ENCODE measurements around the gene C16orf96.

The C16orf96 gene

DNA sequence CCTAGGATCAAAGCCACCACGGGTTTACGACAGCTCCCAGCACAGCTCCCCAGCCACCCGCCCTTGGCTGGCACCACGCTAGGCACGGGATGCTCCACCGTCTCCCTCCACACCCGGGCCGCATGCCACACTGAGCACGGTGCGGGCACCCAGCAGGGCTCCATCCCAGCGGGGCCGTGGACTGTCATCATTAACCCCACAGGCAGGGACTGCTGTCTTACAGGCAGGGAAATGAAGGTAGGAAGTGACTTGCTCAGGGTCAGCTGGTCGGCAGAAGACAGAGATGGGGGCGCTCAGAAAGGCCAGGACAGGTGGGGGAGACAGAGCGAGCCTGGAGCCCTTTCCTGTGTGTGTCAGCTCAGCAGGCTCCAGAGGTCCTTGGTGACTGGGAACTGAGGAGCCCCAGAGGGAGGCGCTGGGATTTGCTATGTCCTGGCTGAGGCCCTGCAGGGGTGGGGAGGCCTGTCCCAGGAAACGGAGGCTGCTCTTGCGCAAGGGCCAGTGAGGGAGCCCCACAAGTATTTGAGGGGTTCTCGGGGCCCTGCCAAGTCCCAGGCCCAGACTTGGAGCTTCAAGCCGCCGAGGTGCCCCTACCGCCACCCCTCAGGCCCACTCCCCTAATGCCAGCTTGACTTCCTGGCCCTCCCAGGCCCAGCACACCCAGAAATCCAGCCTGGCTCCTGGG lies 55.3 kb downstream of the C16orf96 start:
- TF ChIP-seq PAX5 (IDR thresholded peaks at IDR 0.05; ENCODE audit: insufficient read depth, low read length, severe bottlenecking) = no peak
- no peak for TF ChIP-seq POLR2A (IDR thresholded peaks at IDR 0.05; ENCODE audit: low read depth, low read length)
- no peak for TF ChIP-seq SPI1 (IDR thresholded peaks at IDR 0.05; ENCODE audit: low read depth, low read length)
- no peak for TF ChIP-seq POU2F2 (IDR thresholded peaks at IDR 0.05; ENCODE audit: low read depth, low read length)
- no peak for TF ChIP-seq POLR2AphosphoS5 (IDR thresholded peaks at IDR 0.05; ENCODE audit: low read depth, low read length)
- no peak for TF ChIP-seq TAF1 (IDR thresholded peaks at IDR 0.05; ENCODE audit: low read depth, low read length)
- no peak for FAIRE-seq
- DNase-seq (ENCODE audit: insufficient read length, low spot score) = no peak

DNA sequence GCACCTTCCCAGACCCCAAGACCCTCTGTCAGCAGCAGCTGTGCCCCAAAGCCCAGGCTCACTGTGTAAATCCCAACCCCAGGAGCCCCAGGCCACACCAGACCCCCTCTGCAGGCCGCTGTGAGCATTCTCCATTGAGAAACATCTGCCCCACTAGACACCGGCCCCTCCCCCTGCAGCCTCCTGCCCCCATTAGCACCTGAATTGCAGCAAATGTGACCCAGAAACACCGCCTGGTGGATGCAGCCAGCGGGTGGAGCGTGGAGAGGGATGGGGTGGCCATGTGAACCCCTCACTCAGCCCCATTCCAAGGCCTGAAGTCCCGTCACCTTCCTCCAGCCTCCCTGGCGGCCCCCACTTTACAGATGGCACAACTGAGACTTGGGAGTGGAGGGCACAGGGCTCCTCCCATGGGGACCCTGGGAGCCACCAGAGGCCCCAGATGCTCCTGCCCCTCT lies 56.4 kb downstream of the C16orf96 start:
- DNase-seq (ENCODE audit: insufficient read length, low spot score) (peak; percentile 35), FAIRE-seq (no peak)
- TF ChIP-seq PAX5 (IDR thresholded peaks at IDR 0.05; ENCODE audit: insufficient read depth, low read length, severe bottlenecking) = no peak
- TF ChIP-seq POU2F2 (IDR thresholded peaks at IDR 0.05; ENCODE audit: low read depth, low read length) = no peak
- TF ChIP-seq POLR2AphosphoS5 (IDR thresholded peaks at IDR 0.05; ENCODE audit: low read depth, low read length) = no peak
- no peak for TF ChIP-seq POLR2A (IDR thresholded peaks at IDR 0.05; ENCODE audit: low read depth, low read length)
- no peak for TF ChIP-seq TAF1 (IDR thresholded peaks at IDR 0.05; ENCODE audit: low read depth, low read length)
- TF ChIP-seq SPI1 (IDR thresholded peaks at IDR 0.05; ENCODE audit: low read depth, low read length) = no peak

DNA sequence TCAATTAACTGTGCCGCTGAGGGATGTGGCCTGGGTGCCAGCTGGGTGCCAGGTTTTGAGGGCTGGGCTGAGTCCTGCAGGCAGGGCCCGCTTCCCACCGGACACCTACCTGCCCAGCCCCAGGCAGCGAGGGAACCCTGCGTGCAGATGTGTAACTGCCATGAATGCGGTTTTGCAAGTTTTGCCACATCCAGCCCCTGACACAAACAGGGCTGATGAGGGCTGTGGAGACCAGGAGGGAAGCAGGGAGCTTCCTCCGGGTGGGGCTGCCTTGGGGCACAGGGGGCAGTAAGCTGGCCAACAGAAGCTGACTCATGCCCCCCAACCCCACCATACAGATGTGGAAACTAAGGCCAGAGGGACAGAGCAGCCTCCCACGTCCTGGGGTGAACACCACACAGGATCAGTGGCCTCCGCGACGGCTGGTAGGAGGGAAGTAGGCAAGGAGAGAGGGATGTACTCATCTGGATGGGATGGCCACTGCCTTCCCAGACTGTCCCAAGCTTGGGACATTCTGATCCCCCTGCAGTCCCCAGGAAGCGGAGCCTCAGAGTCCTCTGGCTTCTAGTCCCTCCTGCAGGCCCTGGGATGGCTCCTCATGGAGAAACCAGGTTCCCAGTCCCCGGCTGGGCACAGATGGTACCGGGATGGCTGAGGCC lies 57.0 kb downstream of the C16orf96 start:
- TF ChIP-seq POLR2AphosphoS5 (IDR thresholded peaks at IDR 0.05; ENCODE audit: low read depth, low read length) = no peak
- FAIRE-seq (no peak), DNase-seq (ENCODE audit: insufficient read length, low spot score) (no peak)

DNA sequence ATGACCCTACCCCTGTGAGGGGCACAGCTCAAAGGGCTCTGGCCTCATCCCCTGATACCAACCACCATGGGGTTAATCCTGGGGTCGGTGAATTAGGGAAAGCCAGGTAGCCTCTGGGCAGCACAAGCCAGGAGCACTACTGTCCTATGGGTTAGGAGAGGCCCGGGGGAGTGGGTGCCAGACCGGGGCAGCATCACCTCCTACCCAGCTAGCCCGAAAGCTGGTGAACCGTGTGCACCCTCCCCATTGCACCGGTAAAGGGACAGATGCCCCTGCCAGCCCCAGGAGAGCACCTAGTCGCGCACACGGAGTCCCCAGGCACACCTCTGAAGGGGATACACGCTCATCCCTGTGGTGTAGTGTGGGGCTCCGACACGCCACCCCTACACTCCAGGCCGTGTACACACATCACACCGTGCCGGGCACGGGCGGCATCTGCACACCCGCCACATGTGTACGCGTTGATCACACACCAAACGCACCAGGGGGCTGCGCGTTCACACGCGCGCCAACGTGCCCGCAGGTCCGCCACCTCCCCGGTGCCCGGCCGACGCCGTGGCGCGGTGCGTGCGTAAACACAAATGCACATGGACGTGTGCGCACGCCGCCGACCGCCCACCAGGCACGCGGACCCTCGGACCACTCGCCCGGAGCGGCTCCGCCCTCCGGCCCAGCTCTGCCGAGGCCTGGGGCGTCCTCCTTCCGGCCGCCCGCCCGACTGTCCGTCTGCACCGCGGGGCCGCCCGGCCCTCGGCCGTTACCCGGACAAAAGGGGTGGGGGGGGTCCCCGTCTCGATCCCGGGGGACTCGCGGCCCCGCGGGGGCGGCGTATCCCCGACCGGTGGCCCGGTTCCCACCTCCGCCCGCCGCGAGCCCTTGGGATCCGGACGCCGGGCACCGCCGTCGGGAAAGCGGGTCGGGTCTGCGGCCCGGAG lies 57.8 kb downstream of the C16orf96 start:
- TF ChIP-seq TAF1 (IDR thresholded peaks at IDR 0.05; ENCODE audit: low read depth, low read length) (no peak; the same call in 1 of the 2 replicates), POLR2AphosphoS5 (IDR thresholded peaks at IDR 0.05; ENCODE audit: low read depth, low read length) (no peak), POLR2A (IDR thresholded peaks at IDR 0.05; ENCODE audit: low read depth, low read length) (no peak; the same call in 1 of the 2 replicates), POU2F2 (IDR thresholded peaks at IDR 0.05; ENCODE audit: low read depth, low read length) (no peak)
- DNase-seq (ENCODE audit: insufficient read length, low spot score) = peak; percentile 62
- peak; percentile 98 for FAIRE-seq

DNA sequence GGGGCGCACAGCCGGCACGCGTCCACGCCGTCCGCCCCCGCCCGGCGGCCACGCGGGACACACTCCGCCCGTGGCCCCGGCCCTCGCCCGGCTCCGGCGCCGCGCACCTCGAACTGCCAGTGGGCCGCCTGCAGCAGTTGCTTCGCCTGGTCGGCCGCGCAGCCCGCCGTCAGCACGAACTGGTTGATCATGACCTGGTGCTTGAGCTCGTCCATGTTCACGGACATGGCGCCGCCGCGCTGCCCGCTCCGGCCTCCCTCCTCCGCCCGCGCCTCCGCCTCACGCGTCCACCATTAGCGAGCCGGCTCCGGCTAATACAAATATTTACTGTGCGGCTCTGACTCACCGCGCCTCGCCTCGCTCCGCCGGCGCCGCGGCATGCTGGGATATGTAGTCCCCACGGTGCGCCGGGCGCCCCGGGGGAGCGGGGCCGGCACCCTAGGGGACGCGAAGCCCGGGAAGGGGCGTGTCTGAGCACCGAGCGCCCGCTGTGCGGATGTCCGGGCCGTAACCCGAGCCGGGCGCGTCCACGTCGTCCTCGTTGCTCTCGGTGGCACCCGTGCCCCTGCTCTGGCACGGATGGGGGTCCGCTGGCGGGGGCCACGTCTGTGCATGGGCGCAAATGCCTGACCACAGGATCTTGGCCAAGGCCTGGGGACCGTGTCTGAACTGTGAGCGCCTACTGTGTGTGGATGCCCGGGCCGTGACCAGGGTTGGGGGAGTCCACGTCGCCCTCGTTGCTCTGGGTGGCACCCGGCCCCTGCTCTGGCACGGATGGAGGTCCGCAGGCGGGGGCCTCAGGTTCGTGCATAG lies 58.6 kb downstream of the C16orf96 start, which contains the start of gene UBALD1:
UBALD1 (minus strand) TSS at position 318 of the 813 bp plus-strand sequence; CDS start at position 227, 91 bp downstream.
- FAIRE-seq (peak; percentile 96), DNase-seq (ENCODE audit: insufficient read length, low spot score) (peak; percentile 93)
- peak; percentile 83 for TF ChIP-seq POLR2AphosphoS5 (IDR thresholded peaks at IDR 0.05; ENCODE audit: low read depth, low read length)
- peak; percentile 88 for TF ChIP-seq POLR2A (IDR thresholded peaks at IDR 0.05; ENCODE audit: low read depth, low read length)
- no peak for TF ChIP-seq SPI1 (IDR thresholded peaks at IDR 0.05; ENCODE audit: low read depth, low read length)
- TF ChIP-seq PAX5 (IDR thresholded peaks at IDR 0.05; ENCODE audit: insufficient read depth, low read length, severe bottlenecking) = peak; percentile 97
- TF ChIP-seq POU2F2 (IDR thresholded peaks at IDR 0.05; ENCODE audit: low read depth, low read length) = no peak
- peak; percentile 71 for TF ChIP-seq TAF1 (IDR thresholded peaks at IDR 0.05; ENCODE audit: low read depth, low read length)

DNA sequence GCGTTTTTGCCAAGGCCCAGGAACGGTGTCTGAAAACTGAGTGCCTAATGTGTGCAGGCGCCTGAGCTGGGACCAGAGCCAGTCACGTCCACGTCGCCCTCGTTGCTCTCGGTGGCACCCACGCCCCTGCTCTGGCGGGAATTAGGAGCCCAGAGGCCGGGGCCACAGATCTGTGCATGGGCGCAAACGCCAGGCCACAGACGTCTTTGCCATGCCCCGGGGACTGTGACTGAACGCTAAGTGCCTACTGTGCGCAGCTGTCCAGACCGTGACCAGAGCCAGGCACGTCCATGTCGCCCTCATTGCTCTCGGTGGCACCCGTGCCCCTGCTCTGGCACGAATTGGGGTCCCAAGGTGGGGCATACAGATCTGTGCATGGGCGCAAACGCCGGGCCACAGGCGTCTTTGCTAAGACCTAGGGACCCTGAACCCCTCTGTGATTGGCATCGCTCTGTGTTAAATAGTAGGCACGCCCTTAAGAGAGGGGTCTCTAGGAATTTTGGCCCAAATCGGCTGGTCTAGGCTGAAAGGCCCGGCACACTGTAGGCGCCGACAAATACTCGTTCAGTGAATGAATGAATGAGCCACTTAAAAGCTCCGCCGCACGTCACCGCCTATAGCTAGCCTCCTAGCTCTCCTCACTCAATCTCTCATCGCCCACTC lies 59.4 kb downstream of the C16orf96 start:
- DNase-seq (ENCODE audit: insufficient read length, low spot score) (no peak), FAIRE-seq (no peak)
- TF ChIP-seq POU2F2 (IDR thresholded peaks at IDR 0.05; ENCODE audit: low read depth, low read length) = no peak
- TF ChIP-seq POLR2AphosphoS5 (IDR thresholded peaks at IDR 0.05; ENCODE audit: low read depth, low read length) = 0 out of 2 replicates have a peak, but pooled peaks have one; percentile 17

DNA sequence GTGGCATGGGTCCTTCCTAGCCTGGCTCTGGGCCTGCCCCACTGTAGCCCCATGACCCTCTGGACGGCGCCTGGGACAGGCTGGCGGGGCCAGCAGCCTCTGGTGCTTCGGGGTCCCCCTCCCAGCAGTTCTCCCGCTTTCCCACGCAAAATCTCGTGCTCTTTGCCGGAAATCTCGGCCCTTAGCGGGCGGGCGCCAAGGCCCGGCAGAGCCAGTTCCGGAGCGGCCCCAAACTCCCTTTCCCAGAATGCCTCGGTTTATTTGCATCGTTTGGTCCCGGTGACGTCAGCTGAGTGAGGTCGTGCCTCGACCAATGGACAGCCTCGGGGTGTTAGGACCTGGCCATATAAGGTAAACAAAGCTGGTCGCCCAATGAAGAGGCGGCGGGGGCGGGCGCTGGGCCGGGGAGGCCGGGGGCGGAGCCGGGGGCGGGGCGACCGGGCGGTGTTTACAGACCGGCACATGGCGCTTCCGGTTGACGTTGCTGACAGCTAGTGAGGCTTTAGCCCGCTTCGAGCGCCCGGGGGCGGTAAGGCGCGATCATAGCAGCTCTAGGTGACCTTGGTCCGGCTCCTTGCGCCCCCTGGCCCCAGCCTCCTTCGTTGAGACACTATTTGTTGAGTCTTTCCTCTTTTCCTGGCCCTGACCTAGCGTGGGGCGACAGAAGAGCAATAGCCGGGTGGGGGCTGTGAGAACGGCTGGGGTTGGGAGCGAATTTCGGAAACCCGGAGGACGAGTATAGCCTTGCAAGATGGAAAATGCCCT lies 60.1 kb downstream of the C16orf96 start:
- FAIRE-seq = peak; percentile 99
- DNase-seq (ENCODE audit: insufficient read length, low spot score) = peak; percentile 95
- TF ChIP-seq POU2F2 (IDR thresholded peaks at IDR 0.05; ENCODE audit: low read depth, low read length) = peak; percentile 94
- TF ChIP-seq TAF1 (IDR thresholded peaks at IDR 0.05; ENCODE audit: low read depth, low read length) = peak; percentile 49
- peak; percentile 68 for TF ChIP-seq POLR2A (IDR thresholded peaks at IDR 0.05; ENCODE audit: low read depth, low read length)
- 0 out of 2 replicates have a peak, but pooled peaks have one; percentile 33 for TF ChIP-seq POLR2AphosphoS5 (IDR thresholded peaks at IDR 0.05; ENCODE audit: low read depth, low read length)
- TF ChIP-seq SPI1 (IDR thresholded peaks at IDR 0.05; ENCODE audit: low read depth, low read length) = no peak

DNA sequence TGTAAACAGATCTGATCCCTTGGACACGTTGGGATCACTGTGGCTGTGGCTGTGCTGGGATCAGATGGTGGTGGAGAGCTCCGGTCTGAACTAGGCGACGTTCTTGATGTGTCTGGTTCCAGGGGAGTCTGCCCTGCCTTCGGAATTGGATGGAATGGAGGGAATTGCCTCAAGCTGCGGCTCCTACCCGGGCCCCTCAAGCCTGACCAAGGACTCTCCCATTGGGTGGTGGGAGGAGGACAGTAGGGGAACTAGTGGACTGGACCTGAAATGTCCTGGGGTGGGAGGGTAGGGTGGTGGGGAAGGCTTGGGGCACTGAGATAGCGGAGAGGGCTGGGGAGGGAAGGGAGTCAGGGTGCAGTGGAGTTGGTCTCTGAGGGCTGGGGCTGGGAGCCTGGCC lies 61.7 kb downstream of the C16orf96 start:
- FAIRE-seq (no peak), DNase-seq (ENCODE audit: insufficient read length, low spot score) (no peak)
- TF ChIP-seq SPI1 (IDR thresholded peaks at IDR 0.05; ENCODE audit: low read depth, low read length) = no peak
- TF ChIP-seq TAF1 (IDR thresholded peaks at IDR 0.05; ENCODE audit: low read depth, low read length) = no peak
- TF ChIP-seq POU2F2 (IDR thresholded peaks at IDR 0.05; ENCODE audit: low read depth, low read length) = no peak
- TF ChIP-seq PAX5 (IDR thresholded peaks at IDR 0.05; ENCODE audit: insufficient read depth, low read length, severe bottlenecking) = no peak
- no peak for TF ChIP-seq POLR2A (IDR thresholded peaks at IDR 0.05; ENCODE audit: low read depth, low read length)
- TF ChIP-seq POLR2AphosphoS5 (IDR thresholded peaks at IDR 0.05; ENCODE audit: low read depth, low read length) = no peak

All from GM12891 (cell line).